BE2C (cell line): ENCODE measurements around the gene BRSK2.

Source experiments
- DNase-seq: peaks from one replicate; pipeline ENCODE4 v3.0.0-alpha.2; 2020
- H3K27me3 ChIP-seq: fragments of 250-450 bp; sonication (Bioruptor Pico); 2 replicates; pipeline ENCODE4 v1.5.1; 2020; ENCODE audit warnings: mild to moderate bottlenecking
- H3K36me3 ChIP-seq: fragments of 250-450 bp; sonication (Bioruptor Pico); 2 replicates; pipeline ENCODE4 v1.5.1; 2020; ENCODE audit warnings: mild to moderate bottlenecking
- H3K4me1 ChIP-seq: fragments of 250-450 bp; sonication (Bioruptor Pico); 2 replicates; pipeline ENCODE4 v1.5.1; 2020
- H3K4me3 ChIP-seq: 2 replicates; pipeline ENCODE4 v1.5.1; 2011; ENCODE audit warnings: low read depth, low read length
- H3K9me3 ChIP-seq: fragments of 250-450 bp; sonication (Bioruptor Pico); 2 replicates; pipeline ENCODE4 v1.5.1; 2020
- CTCF ChIP-seq: IDR thresholded peaks from 2 replicates; pipeline ENCODE4 v1.5.1; 2012; ENCODE audit warnings: mild to moderate bottlenecking, low read depth, low read length

BRSK2 gene

GRCh38 chr11:1369371-1370005 lies 20.2 kb upstream of the BRSK2 start:
- no peak for TF ChIP-seq CTCF
- Histone ChIP-seq H3K4me3 (no peak overlapping the region), H3K36me3 (no peaks in the 10 kb centered on the region), H3K4me1 (no peaks in the 10 kb centered on the region), H3K9me3 (no peaks in the 10 kb centered on the region), H3K27me3 (no peaks in the 10 kb centered on the region)
- DNase-seq, result no peak

GRCh38 chr11:1370186-1371025 lies 19.3 kb upstream of the BRSK2 start:
- Histone ChIP-seq H3K4me3 (no peak overlapping the region), H3K36me3 (no peaks in the 10 kb centered on the region), H3K4me1 (no peaks in the 10 kb centered on the region), H3K27me3 (no peaks in the 10 kb centered on the region), H3K9me3 (no peaks in the 10 kb centered on the region)
- no peak for TF ChIP-seq CTCF
- DNase-seq, result no peak

- H3K9me3 ChIP-seq, result no peaks in the 10 kb centered on the region
- no peak for TF ChIP-seq CTCF
- H3K27me3 ChIP-seq, result no peaks in the 10 kb centered on the region
- H3K4me1 ChIP-seq, result no peaks in the 10 kb centered on the region
- no peak for DNase-seq
- no peaks in the 10 kb centered on the region for H3K36me3 ChIP-seq
- no peak overlapping the region for H3K4me3 ChIP-seq
These were observed 18.8 kb upstream of the BRSK2 start for GRCh38 chr11:1371026-1371325.

- DNase-seq, result no peak
- no peaks in the 10 kb centered on the region for H3K27me3 ChIP-seq
- H3K4me1 ChIP-seq, result no peaks in the 10 kb centered on the region
- no peak for TF ChIP-seq CTCF
- H3K36me3 ChIP-seq, result no peaks in the 10 kb centered on the region
- no peak overlapping the region for H3K4me3 ChIP-seq
- no peaks in the 10 kb centered on the region for H3K9me3 ChIP-seq
These were observed 18.4 kb upstream of the BRSK2 start for GRCh38 chr11:1371377-1371776.

- H3K36me3 ChIP-seq, result no peaks in the 10 kb centered on the region
- no peak overlapping the region for H3K4me3 ChIP-seq
- no peak for DNase-seq
- no peaks in the 10 kb centered on the region for H3K27me3 ChIP-seq
- TF ChIP-seq CTCF, result no peak
- no peaks in the 10 kb centered on the region for H3K9me3 ChIP-seq
- H3K4me1 ChIP-seq, result no peaks in the 10 kb centered on the region
These were observed 17.8 kb upstream of the BRSK2 start for GRCh38 chr11:1371836-1372465.

GRCh38 chr11:1372660-1373059 lies 17.1 kb upstream of the BRSK2 start:
- Histone ChIP-seq H3K4me1 (no peaks in the 10 kb centered on the region), H3K27me3 (no peaks in the 10 kb centered on the region), H3K9me3 (no peaks in the 10 kb centered on the region), H3K36me3 (no peaks in the 10 kb centered on the region), H3K4me3 (no peak overlapping the region)
- DNase-seq, result no peak
- TF ChIP-seq CTCF, result no peak
